Amniotic stem cell (primary cell): ENCODE data around the gene U2AF1L4.
A peak's percentile ranks its signal among the peaks of the same experiment; 100 is the strongest.
"Not testable (repeated sequence)": the region's sequence is repeated elsewhere in the genome, so short reads cannot be mapped to it uniquely, and the experiment has no call there.

ENCODE experiments used
- DNase-seq: peaks from one replicate; lab custom pipeline; 2025; lab: John Stamatoyannopoulos, UW

The U2AF1L4 gene

DNA sequence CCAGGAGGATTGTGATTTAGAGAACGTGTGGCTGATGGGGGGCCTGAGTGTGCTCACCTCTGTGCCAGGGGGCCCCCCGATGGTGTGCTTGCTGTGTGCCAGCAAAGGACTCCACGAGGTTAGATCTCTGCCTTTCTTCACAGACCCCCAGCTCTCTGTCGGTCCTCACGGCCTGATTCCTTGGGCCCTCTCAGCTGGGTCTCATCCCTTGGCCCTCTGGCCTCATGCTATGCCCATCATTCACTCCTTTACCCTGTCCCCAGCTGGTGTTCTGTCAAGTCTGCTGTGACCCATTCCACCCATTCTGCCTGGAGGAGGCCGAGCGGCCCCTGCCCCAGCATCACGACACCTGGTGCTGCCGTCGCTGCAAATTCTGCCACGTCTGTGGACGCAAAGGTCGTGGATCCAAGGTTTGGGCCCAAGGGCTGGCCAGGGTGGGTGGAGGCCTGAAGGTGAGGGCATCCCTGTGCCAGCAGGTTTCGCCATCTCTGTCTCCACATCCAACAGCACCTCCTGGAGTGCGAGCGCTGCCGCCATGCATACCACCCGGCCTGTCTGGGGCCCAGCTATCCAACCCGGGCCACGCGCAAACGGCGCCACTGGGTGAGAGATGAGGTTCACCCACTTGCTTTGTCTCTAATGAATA, 19.9 kb downstream of the U2AF1L4 start:
- no peak for DNase-seq

GRCh38 chr19:35724560-35724959, 20.7 kb downstream of the U2AF1L4 start:
- DNase-seq: no peak

DNA sequence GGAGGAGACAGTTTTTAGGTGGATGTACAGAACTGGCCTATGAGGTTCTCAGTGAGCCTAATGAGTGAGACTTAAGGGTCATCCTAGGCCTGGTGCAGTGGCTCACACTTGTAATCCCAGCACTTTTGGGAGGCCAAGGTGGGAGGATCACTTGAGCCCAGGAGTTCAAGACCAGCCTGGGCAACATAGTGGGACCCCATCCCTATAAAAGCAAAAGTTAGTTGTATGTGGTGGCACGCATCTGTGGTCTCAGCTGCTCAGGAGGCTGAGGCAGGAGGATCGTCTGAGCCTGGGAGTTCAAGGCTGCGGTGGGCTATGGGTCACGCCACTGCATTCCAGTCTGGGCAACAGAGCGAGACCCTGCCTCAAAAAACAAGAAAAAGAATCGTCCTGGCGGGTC, 21.1 kb downstream of the U2AF1L4 start:
- DNase-seq: not testable (repeated sequence)

GRCh38 chr19:35723671-35724070, 21.5 kb downstream of the U2AF1L4 start:
- DNase-seq: no peak

GRCh38 chr19:35722897-35723296, 22.3 kb downstream of the U2AF1L4 start:
- no peak for DNase-seq

- no peak for DNase-seq
Measured at GRCh38 chr19:35722461-35722860, 22.8 kb downstream of the U2AF1L4 start.

GRCh38 chr19:35721374-35721773, 23.8 kb downstream of the U2AF1L4 start:
- no peak for DNase-seq

DNA sequence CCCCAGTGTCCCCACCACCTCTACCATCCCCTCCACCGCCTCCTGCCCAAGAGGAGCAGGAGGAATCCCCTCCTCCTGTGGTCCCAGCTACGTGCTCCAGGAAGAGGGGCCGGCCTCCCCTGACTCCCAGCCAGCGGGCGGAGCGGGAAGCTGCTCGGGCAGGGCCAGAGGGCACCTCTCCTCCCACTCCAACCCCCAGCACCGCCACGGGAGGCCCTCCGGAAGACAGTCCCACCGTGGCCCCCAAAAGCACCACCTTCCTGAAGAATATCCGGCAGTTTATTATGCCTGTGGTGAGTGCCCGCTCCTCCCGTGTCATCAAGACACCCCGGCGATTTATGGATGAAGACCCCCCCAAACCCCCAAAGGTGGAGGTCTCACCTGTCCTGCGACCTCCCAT, 24.6 kb downstream of the U2AF1L4 start:
- no peak for DNase-seq

- no peak for DNase-seq
Measured at GRCh38 chr19:35720163-35720524, 25.1 kb downstream of the U2AF1L4 start.

DNA sequence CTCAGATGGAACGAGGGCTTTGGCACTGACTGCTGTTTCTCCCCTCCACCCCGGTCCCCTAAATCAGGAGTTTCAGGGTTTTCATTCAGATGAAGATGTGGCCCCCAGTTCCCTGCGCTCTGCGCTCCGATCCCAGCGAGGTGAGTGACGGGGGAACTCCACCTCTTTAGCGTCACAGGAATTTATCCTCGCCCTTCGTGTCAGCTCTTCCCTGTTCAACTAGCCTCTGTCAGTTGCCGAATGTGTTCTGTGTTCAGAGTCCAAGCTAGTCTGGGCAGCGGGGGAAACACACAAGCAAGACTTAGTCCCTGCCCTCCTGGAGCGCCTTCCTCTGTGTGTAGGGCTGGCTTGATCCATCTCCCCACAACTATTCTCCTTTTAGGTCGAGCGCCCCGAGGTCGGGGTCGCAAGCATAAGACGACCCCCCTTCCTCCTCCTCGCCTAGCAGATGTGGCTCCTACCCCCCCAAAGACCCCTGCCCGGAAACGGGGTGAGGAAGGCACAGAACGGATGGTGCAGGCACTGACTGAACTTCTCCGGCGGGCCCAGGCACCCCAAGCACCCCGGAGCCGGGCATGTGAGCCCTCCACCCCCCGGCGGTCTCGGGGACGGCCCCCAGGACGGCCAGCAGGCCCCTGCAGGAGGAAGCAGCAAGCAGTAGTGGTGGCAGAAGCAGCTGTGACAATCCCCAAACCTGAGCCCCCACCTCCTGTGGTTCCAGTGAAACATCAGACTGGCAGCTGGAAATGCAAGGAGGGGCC, 25.6 kb downstream of the U2AF1L4 start:
- DNase-seq: no peak

- DNase-seq: no peak
Measured at GRCh38 chr19:35718345-35719041, 26.7 kb downstream of the U2AF1L4 start.

GRCh38 chr19:35717665-35718344, 27.4 kb downstream of the U2AF1L4 start, which contains the start of gene KMT2B:
Gene KMT2B, plus strand, starts transcription at chr19:35718003. Its CDS starts 16 bp downstream, at chr19:35718019.
- DNase-seq: peak; percentile 90

DNA sequence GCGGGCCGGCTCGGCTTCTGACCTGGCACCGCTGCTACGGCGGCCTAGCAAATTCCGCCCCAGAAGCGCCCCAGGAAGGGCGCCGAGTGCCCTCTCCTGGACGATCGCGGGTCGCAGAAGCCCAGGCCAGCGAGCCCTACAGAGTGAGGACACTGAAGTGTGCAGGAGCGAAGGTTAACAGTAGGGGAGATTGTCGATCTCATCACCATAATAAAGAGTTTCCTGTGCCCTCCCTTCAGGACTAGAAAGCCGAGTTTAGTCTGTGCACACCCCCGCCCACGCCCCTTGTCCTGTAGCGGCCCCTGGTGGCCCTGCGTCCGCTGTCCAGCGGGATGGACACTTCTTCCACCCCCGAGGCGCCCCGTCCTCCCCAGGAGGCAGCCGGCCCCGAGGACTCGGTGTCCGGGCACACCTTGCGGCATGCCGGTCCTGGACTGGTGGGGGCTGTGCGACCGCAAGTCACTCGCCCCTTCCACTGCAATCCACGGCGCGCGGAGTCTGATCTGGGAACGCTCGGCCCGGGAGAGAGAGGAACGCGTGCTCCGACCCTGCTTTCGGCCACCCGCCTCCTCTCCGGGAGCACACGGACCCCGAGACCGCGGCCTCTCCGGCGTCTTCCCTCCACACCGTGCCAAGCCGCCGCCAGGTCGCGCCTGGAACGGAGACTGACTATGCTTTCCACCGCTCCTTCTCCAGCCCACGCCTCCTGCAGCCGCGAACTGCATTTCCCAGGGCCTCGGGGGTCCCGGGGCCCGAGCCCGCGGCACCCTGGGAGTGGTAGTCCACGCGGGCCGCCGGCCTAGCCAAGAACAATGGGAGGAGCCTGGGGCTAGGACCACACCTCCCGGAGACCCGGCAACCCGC, 28.2 kb downstream of the U2AF1L4 start:
- DNase-seq: peak; percentile 69

GRCh38 chr19:35715981-35716800, 29.0 kb downstream of the U2AF1L4 start:
- no peak for DNase-seq

- DNase-seq: no peak
Measured at GRCh38 chr19:35715355-35715809, 29.8 kb downstream of the U2AF1L4 start.

DNA sequence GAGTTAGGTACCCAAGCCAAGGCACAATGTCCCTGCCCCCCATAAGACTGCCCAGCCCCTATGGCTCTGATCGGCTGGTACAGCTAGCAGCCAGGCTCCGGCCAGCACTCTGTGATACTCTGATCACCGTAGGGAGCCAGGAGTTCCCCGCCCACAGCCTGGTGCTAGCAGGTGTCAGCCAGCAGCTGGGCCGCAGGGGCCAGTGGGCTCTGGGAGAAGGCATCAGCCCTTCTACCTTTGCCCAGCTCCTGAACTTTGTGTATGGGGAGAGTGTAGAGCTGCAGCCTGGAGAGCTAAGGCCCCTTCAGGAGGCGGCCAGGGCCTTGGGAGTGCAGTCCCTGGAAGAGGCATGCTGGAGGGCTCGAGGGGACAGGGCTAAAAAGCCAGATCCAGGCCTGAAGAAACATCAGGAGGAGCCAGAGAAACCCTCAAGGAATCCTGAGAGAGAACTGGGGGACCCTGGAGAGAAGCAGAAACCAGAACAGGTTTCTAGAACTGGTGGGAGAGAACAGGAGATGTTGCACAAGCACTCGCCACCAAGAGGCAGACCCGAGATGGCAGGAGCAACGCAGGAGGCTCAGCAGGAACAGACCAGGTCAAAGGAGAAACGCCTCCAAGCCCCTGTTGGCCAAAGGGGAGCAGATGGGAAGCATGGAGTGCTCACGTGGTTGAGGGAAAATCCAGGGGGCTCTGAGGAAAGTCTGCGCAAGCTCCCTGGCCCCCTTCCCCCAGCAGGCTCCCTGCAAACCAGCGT, 30.4 kb downstream of the U2AF1L4 start:
- DNase-seq: no peak

- DNase-seq: no peak
Measured at GRCh38 chr19:35713904-35714495, 31.2 kb downstream of the U2AF1L4 start.

- DNase-seq: no peak
Measured at GRCh38 chr19:35713506-35713850, 31.7 kb downstream of the U2AF1L4 start.
